Fibroblast of peridontal ligament (primary cell): ENCODE data around the gene LEFTY1.
"Not testable (repeated sequence)": the region's sequence is repeated elsewhere in the genome, so short reads cannot be mapped to it uniquely, and the experiment has no call there.

Source experiments
- DNase-seq: peaks from one replicate; pipeline ENCODE4 v3.0.0-alpha.2; 2010; ENCODE audit errors: extremely low read depth

The LEFTY1 gene

DNA sequence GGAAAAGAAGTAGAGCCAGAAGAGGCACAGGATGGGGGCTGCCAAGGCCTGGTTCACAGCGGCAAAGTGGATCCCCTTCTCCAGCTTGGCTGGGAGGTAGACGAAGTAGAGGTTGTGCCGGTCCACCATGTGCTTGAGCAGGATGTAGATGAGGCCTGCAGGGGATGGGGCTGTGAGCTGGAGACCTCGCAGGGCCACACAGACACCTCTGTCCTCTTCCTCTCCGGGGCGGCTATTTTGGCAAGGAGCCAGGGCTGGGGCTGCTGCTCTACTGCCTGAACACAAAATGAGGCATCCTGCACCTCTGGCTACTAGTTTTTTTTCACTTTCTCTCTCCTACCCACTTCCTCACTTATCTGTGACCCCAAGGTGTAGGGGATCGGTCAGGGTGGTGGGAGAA, 39.0 kb downstream of the LEFTY1 start:
- DNase-seq, result no peak

DNA sequence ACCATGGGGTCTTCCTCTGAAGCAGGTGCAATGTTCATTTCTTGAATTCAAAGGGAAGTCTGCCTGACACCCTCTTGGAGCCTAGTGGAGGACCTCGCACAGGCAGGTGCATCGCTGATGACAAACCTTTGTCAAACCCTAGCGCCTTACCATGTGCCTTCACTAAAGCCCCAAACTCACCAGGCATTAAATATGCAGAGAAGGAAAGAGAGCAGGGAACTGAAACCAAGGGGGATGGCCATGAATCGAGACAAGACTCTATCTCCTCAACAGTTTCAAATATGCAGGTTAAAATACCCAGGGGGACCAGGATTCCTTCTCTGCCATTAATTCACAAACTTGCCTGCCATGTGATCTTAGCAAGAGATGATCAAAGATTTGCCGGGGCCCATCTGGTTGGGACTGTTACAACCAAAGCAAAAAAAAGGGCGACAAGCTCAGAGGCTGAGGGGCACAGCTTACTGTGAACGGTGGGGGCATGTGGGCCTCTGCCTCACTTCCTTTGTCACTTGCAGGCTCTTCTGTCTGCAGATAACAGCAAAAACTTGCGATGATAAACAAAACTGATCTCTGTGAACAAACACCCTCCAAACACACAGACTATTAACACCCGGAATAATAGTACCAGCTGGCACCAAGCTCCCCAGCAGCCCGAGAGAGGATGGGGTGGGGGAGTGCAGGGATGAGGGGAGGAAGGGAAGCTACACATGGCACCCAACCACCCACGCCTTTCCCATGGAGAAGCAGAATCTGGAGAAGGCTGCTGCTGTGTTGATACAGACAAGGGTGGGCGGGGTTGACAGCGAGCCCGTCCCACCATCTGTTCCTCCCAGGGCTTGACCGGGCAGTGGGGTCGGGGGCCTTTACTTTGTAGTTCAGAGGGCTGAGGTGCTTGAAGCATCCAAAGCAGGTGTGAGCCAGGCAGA, 40.7 kb downstream of the LEFTY1 start:
- no peak for DNase-seq

DNA sequence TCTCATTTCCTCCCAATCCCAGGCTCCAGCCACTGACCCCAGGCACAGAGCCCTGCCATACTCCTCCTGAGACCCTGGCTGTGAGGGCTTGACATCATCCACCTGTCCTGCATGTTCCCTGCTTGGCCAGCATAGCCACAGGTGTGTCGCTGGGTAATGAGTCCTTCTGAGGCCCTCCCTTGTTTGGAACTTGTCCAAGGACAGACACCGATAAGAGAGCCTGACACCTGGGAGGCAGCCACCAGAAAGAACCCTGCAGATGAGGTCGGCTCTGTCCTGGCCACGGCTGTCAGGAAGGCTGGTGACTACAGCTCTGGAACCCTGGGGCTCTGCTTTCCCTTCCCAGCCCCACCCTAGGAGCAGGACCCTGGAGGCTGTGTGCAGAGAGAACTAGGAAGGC, 41.3 kb downstream of the LEFTY1 start:
- DNase-seq, result no peak

GRCh38 chr1:225846331-225847310, 42.3 kb downstream of the LEFTY1 start:
- DNase-seq, result no peak

DNA sequence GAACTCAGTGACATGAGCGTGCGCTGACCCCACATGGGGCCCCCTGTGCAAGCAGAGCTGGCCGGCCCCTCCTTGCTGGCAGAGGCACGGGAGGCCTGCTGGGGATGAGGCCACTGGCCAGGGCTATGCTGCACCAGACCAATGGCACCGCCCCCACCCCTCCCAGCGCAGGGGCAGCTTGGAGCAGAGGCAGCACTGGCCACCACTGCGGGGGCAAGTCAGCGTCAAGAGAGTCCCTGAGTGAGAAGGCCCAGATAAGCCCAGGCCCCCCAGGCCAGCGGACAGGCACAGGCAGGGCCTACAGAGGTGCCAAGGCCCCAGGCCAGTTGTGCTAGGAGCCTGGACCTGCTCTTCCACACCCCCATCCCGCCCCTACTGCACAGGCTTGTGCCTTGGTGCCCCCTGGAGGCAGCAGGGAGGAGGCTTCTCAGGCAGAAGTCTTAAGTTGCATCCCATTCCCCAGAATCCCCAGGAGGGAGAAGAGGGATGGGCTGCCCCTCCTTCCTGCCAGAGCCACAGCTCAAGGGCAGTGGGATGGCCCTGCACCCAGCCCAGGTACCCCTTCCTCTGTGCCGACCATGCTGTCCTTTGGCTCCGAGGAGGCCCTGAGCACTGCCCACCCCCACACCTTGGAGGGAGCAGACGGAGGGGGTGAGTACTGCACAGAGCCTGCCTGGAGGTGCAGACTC, 43.2 kb downstream of the LEFTY1 start:
- peak; percentile 79 for DNase-seq

- DNase-seq, result no peak
These were observed 43.8 kb downstream of the LEFTY1 start for GRCh38 chr1:225845097-225845496.

DNA sequence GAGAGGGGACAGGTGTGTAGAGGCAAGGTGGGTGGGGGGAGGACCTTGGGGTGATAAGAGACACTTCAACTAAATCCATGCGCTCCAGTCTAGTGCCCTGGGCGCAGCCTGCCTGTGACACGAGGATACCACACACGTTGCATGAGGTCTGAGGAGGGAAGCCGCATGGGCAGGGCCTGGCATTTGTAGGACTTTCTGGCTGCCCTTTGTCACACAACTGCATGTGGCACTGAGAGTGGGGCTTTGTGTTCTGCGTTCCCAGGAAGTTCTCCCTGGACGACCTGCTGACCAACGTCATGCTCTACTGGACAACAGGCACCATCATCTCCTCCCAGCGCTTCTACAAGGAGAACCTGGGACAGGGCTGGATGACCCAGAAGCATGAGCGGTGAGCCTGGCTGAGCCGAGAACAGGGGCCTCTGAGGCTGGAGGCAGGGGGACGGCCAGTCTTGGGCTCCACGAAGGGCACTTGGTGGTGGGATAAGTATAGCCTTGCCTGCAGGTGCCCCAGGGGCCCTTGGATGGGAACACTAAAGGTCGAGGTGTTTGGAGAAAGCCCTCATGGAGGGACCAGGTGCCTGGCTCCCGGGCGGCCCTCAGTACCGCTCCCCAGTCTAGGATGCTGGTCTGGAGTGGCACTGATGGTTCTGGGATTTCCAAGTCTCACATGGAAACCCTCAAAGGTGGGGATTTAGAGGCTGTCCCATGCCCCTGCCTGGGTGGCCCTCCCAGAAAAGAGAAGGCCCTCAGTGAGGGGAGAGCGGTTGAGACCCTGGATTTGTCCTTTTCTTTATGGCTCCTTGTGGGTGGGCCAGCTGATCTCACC, 44.5 kb downstream of the LEFTY1 start:
- no peak for DNase-seq

- no peak for DNase-seq
These were observed 45.5 kb downstream of the LEFTY1 start for GRCh38 chr1:225843426-225843795.

DNA sequence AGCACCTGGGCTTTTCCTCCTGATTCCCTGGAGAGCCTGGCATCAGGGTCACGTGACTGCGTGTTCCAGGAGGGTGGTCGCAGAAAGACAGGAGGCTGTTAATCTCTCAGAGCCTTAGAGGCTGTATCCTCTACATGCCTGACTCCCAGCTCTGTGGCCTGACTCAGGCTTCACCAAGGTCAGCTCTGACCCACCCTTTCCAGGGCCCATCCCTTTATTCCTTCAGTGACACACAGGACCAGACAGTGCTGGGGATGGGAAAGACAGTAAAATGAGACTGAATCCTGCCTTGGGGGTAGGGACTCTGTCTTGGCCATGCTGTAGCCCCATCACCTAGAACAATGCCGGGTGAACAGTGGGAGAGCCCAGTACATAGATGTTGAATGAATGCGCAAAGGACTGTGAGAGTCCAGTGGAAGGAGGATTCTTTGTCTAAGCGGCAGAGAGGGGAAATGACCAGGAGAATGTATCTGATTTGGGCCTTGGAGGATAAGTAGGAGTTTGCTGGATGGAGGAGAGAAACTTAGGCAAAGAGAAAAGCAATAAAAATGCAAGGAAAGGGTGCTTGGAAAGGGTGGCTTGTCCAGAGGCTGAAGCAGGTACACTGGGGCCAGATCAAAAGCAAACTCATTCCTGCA, 46.0 kb downstream of the LEFTY1 start:
- no peak for DNase-seq

- DNase-seq, result no peak
These were observed 46.9 kb downstream of the LEFTY1 start for GRCh38 chr1:225842074-225842473.

GRCh38 chr1:225840713-225841112, 48.2 kb downstream of the LEFTY1 start:
- no peak for DNase-seq

GRCh38 chr1:225840223-225840610, 48.7 kb downstream of the LEFTY1 start:
- DNase-seq, result no peak

GRCh38 chr1:225838793-225839192, 50.2 kb downstream of the LEFTY1 start:
- DNase-seq, result no peak

DNA sequence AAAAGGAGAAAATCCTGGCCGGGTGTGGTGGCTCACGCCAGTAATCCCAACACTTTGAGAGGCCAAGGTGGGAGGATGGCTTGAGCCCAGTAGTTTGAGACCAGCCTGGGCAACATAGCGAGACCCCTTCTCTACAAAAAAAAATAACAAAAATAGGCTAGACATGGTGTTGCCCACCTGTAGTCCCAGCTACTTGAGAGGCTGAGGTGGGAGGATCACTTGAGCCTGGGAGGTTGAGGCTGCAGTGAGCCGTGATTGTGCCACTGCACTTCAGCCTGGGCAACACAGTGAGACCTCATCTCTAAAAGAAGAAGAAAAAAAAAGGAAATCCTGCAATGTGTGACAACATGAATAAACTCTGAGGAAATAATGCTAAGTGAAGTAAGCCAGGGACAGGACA, 52.6 kb downstream of the LEFTY1 start:
- DNase-seq, result not testable (repeated sequence)
